Measurements from ENCODE around the gene AIP. TPM values are rescaled to one million over a fixed set of nuclear protein-coding genes. Genes with fewer than 3 reads are reported as not detected.
"Not testable (repeated sequence)": the region's sequence is repeated elsewhere in the genome, so short reads cannot be mapped to it uniquely, and the experiment has no call there.

Gene AIP
- total RNA-seq, 3 donors from 2014 or later, result 66.4 to 84.5 (median 69.8) TPM

- Histone ChIP-seq H3K36me3 (no peaks in the 10 kb centered on the region), H3K27me3 (no peaks in the 10 kb centered on the region), H3K4me1 (peaks cover 0 to 7% of the 10 kb centered on the region in 2 donors), H3K9me3 (no peaks in the 10 kb centered on the region), H3K4me3 (peak overlapping the region; percentile 50 to 89 (median 66)), H3K27ac (peak overlapping the region; percentile 89 to 95)
- no peak for TF ChIP-seq POLR2AphosphoS5 (IDR thresholded peaks at IDR 0.05)
- TF ChIP-seq CTCF (IDR thresholded peaks at IDR 0.05), result no peak
- TF ChIP-seq POLR2A (IDR thresholded peaks at IDR 0.05), result no peak
- DNase-seq (ENCODE audit: low spot score in 2 of 2), result no peak
- intact Hi-C loops (cut with DNase I; ENCODE audit: low total_unique reads), result no loop called here
Observed at GRCh38 chr11:67483831-67484665, 1.2 kb downstream of the AIP start.

GRCh38 chr11:67484847-67485311, 2.1 kb downstream of the AIP start:
- no peak for DNase-seq (ENCODE audit: low spot score in 2 of 2)
- peaks cover 0 to 7% of the 10 kb centered on the region in 2 donors for H3K4me1 ChIP-seq
- intact Hi-C loops (cut with DNase I; ENCODE audit: low total_unique reads), result no loop called here
- TF ChIP-seq CTCF (IDR thresholded peaks at IDR 0.05) (no peak), POLR2AphosphoS5 (IDR thresholded peaks at IDR 0.05) (no peak), POLR2A (IDR thresholded peaks at IDR 0.05) (no peak)
- H3K4me3 ChIP-seq, result peak overlapping the region in 1 of 3 donors; percentile 17
- no peak overlapping the region for H3K27ac ChIP-seq
- H3K9me3 ChIP-seq, result no peaks in the 10 kb centered on the region
- no peaks in the 10 kb centered on the region for H3K27me3 ChIP-seq
- H3K36me3 ChIP-seq, result no peaks in the 10 kb centered on the region

- intact Hi-C loops (cut with DNase I; ENCODE audit: low total_unique reads), result not testable (repeated sequence)
Observed at GRCh38 chr11:67485873-67486361, 3.1 kb downstream of the AIP start.

GRCh38 chr11:67486481-67487195, 3.8 kb downstream of the AIP start:
- H3K27me3 ChIP-seq, result no peaks in the 10 kb centered on the region
- TF ChIP-seq POLR2AphosphoS5 (IDR thresholded peaks at IDR 0.05), result no peak
- no peak for TF ChIP-seq POLR2A (IDR thresholded peaks at IDR 0.05)
- no peak for TF ChIP-seq CTCF (IDR thresholded peaks at IDR 0.05)
- intact Hi-C loops (cut with DNase I; ENCODE audit: low total_unique reads), result no loop called here
- H3K4me3 ChIP-seq, result no peak overlapping the region
- H3K4me1 ChIP-seq, result peaks cover 0 to 7% of the 10 kb centered on the region in 2 donors
- no peak for DNase-seq (ENCODE audit: low spot score in 2 of 2)
- H3K9me3 ChIP-seq, result no peaks in the 10 kb centered on the region
- no peak overlapping the region for H3K27ac ChIP-seq
- H3K36me3 ChIP-seq, result no peaks in the 10 kb centered on the region

More at GRCh38 chr11:67485873-67486361, 3.1 kb downstream of the AIP start:
- H3K4me3 ChIP-seq; H3K4me1 ChIP-seq; H3K36me3 ChIP-seq; H3K9me3 ChIP-seq; H3K27me3 ChIP-seq; H3K27ac ChIP-seq; DNase-seq (ENCODE audit: low spot score in 2 of 2): not testable (repeated sequence)

GRCh38 chr11:67489203-67489884, 6.5 kb downstream of the AIP start:
- TF ChIP-seq CTCF (IDR thresholded peaks at IDR 0.05) (no peak), POLR2AphosphoS5 (IDR thresholded peaks at IDR 0.05) (no peak), POLR2A (IDR thresholded peaks at IDR 0.05) (no peak)
- Histone ChIP-seq H3K27me3 (no peaks in the 10 kb centered on the region), H3K36me3 (no peaks in the 10 kb centered on the region), H3K27ac (no peak overlapping the region), H3K9me3 (no peaks in the 10 kb centered on the region), H3K4me1 (no peaks in the 10 kb centered on the region), H3K4me3 (no peak overlapping the region)
- no peak for DNase-seq (ENCODE audit: low spot score in 2 of 2)
- intact Hi-C loops (cut with DNase I; ENCODE audit: low total_unique reads), result no loop called here
